A172 (cell line): ENCODE measurements around the gene SLC6A18. TPM values are rescaled to one million over a fixed set of nuclear protein-coding genes. Genes with fewer than 3 reads are reported as not detected.

ENCODE experiments used
- DNase-seq: peaks from one replicate; pipeline ENCODE4 v3.0.0-alpha.2; 2015; ENCODE audit warnings: low spot score
- total RNA-seq: library from RNA; depleted of rRNA; stranded (reverse); fragments of >200 nt; shearing (Covaris generic); gene quantifications from 2 replicates; pipeline ENCODE4 v1.2.3, GENCODE V29; 2014

Gene SLC6A18
- total RNA-seq, 1 experiment from 2014 or later, result not detected

DNA sequence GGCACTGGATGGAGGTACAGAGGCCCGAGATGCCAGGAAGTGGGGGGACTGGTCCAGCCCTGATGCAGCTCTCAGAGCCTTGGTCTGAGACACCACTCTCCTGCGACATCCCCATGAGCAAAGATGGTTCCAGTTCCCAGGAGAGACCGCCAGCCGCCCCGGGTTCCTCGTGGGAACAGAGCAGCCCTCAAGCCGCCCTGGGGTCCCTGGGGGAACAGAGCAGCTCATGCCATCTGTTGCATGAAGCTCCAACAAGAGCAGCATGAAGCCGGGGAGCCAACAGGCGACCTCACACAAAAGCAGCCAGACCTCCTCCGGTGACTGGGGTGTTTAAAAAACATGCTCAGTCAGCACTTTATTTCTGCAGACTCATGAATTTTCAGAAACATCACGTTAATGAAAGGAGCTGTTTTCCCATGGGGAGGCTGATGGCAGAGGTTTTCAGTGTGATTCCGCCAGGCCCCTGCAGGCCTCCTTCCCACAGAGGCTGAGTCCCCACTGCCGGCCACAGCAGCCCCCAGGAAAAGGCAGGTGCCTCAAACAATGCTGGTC lies 6.2 kb downstream of the SLC6A18 start:
- DNase-seq, result no peak

DNA sequence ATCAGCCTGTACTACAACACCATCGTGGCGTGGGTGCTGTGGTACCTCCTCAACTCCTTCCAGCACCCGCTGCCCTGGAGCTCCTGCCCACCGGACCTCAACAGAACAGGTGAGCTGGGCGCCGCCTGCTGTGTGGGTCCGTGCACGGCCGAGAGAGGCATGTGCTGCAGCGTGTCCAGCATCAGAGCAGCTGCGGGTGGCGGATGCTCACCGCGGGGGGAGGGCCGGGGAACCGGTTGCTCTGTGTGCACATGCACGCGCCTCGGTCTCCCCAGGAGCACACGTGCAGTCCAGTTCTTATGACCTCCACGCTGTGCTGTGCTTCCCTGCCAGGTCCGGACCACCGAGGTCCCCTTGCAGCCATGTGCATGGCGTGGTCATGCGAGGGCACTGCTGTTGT lies 7.6 kb downstream of the SLC6A18 start:
- DNase-seq, result no peak

DNA sequence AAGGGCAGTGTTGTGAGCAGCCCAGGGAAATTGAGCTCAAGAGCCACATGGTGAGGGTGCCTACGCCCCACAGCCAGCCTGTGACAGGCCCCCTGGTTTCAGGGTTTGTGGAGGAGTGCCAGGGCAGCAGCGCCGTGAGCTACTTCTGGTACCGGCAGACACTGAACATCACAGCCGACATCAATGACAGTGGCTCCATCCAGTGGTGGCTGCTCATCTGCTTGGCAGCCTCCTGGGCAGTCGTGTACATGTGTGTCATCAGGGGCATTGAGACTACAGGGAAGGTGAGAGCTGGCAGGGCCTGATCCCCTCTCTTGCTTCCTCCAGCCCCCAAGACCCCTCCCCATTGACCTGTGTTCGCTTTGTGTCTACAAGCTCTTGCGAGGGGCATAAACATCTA lies 10.2 kb downstream of the SLC6A18 start:
- no peak for DNase-seq

DNA sequence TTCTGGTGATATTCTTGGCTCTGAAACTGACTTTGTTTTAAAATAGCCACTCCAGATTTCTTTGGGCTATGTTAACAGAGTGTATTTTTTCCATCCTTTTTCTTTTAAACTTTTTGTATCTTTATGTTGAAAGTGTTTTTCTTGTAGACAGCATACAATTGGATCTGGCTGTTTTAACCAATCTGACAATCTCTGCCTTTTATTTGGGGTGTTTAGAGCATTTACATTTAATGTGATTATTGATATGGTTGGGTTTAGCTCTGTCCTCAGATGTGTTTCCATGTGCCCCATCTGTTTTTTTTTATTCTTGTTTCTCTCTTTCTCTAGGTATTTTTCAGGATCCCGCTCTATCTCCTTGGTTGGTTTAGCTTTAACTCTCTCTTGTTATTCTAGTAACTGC lies 10.7 kb downstream of the SLC6A18 start:
- DNase-seq, result no peak

DNA sequence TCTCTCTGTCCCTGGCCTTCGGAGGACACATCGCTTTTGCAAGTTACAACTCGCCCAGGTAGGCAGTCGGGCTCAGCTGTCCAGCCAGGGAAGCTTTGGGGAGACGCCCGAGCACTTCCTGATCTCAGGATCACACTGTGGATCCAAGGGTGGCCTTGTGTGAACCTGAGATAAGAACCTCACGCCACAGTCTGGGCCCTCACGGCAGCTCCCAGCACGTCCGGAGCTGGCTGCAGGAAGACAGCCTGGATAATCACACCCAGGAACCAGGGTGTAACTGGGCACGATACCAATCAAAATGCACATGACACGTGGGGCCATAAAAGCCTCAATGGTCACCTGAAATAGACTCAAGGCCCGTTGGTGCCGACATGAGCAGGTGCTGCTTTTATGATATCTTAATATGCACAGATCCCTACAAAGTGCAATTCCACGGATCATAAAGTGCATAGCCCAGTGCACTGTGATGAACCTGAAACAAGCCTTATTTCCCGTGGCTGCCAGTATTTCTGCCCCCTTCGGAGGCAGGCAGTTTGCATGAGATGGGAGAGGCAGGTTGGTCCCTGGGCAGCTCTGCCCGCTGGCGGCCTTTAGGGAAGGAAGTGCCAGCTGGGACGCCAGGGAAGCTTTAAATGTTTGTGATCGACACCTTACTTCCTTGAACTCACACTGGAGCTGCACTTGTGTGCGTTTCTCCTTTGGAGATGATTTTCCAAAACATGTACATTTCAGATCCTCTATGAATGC lies 14.5 kb downstream of the SLC6A18 start:
- no peak for DNase-seq

DNA sequence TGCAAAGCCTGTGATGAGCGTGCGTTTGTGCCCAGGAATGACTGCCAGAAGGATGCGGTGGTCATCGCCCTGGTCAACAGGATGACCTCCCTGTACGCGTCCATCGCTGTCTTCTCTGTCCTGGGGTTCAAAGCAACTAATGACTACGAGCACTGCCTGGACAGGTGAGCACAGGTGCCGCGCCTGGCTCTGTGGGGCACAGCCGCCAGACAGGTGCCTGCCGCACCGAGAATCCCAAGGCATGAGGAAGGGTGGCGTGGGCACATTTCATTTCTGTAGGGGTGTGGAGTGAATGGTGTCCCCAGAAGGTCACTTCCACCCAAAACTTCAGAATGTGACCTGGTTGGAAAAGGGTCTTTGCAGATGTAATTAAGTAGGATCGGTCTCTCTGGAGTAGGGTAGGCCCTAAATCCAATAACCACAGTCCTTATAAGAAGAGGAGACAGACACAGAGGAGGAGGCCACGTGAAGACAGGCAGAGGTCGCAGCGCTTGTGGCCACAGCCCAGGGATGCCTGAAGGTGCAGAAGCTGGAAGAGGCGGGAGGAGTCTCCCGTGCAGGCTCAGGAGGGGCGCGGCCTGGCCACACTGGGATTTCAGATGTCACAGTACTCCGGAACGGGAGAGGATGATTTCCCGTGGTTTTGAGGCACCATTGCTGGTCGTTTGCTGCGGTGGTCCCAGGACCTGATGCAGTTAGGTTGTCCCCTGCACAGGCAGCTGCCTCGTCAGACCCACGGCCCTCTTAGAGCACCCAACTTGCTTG lies 15.5 kb downstream of the SLC6A18 start:
- DNase-seq, result no peak

DNA sequence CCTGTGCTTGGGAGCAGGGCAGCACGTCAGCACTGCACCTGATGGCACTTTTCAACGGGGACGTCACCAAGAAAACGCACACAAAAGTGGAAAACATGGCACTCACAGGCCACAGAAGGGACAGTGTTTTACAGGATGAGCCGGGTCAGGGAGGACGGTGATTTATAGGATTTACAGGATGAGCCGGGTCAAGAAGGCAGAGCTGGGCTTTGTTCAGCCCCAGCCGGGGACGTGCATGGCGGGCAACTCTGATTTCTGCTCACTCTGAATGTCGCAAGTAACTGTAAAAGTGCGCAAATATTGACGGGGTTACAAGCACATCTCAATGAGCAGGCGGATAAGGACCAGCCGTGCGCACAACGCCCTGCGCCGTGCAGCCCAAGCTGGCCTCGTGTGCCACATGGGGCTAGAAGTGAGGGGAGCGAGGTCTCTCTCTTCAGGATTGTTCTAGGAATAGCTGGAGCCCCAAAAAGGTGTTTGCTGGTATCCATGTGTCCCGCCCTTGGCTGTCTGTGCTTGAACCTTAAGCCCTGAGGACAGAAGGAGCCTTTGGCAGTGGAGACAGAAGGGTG lies 16.4 kb downstream of the SLC6A18 start:
- no peak for DNase-seq

DNA sequence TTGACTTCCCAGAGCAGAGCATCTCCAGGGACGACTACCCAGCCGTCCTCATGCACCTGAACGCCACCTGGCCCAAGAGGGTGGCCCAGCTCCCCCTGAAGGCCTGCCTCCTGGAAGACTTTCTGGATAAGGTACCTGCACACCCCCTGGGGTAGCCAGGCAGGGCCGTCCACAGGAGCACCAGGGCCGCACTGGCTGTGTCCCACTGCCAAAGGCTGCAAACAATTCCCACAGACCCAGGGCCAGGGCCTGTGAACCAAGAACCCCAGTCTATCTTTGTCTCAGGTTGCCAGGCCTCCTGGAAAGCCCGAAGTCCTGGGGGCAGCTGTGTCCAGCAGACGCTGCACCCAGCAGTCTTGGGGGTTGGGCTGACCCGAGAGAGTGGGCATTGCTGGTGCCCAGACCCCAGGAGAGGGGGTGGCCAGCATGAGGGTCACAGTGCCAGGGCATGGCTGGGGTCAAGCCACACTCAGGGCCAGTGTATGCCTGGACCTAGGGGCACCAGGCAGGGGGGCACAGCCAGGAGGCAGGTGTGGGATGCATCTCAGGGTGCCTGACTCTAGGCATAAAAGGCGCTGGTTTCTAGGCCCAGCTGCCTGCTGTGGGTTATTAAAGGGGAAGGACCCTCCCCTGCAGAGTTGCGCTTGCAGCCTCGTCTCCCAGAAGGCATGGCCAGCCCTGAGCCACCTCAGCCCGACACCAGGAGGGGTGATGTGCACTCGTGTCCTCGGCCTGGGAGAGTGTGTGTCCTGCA lies 17.7 kb downstream of the SLC6A18 start:
- no peak for DNase-seq

DNA sequence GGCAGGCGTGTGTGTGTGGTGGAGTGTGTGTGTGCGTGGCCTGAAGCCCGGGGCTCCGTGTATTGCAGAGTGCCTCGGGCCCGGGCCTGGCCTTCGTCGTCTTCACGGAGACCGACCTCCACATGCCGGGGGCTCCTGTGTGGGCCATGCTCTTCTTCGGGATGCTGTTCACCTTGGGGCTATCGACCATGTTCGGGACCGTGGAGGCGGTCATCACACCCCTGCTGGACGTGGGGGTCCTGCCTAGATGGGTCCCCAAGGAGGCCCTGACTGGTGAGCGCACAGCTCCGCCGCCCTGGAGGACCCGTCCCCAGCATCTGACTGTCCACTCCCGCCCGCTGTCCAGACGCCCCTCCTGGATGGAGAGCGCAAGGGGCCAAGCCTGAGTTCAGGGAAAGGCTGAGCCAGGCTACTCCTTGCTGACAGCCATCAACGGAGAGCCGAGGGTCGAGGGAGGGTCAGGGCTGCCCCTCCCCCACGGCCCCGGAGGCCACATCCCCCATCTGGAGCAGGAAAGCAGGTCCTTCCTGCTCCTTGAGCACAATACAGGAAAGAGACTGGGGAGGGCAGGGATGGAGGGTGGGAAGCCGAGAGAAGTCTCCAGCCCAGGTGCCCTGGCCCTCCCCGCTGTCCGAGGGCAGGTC lies 18.4 kb downstream of the SLC6A18 start:
- no peak for DNase-seq

DNA sequence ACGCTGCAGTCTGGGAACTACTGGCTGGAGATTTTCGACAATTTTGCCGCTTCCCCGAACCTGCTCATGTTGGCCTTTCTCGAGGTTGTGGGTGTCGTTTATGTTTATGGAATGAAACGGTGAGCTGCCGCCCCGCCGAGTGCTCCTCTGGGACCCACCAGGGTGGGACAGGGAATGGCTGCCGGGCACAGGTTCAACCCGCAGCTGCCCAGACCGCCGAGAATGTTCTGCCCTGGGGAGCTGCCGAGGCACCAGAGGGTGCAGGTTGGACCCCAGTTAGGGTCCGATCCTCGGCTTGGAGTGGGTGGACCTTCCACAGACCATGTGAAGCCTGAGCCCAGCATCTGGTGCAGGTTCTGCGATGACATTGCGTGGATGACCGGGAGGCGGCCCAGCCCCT lies 19.1 kb downstream of the SLC6A18 start:
- no peak for DNase-seq

DNA sequence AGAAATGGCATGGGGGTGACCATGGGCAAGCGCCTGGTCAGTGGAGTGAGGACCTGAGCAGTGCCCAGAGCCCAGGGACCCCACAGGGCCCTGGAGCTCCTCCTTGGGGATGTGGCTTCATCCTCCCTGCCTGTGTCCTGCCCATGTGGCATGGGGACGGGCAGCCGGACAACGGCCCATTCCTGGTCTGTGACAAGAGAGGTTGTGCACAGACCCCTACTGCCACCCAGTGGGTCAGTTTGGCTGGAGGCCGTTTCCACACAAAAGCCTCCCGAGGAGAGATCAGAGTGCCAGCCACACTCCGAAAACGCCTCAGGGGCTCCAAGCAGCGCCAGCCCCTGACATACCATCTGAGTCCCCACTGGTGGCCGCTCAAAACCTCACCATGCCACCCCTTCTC lies 19.8 kb downstream of the SLC6A18 start:
- no peak for DNase-seq

DNA sequence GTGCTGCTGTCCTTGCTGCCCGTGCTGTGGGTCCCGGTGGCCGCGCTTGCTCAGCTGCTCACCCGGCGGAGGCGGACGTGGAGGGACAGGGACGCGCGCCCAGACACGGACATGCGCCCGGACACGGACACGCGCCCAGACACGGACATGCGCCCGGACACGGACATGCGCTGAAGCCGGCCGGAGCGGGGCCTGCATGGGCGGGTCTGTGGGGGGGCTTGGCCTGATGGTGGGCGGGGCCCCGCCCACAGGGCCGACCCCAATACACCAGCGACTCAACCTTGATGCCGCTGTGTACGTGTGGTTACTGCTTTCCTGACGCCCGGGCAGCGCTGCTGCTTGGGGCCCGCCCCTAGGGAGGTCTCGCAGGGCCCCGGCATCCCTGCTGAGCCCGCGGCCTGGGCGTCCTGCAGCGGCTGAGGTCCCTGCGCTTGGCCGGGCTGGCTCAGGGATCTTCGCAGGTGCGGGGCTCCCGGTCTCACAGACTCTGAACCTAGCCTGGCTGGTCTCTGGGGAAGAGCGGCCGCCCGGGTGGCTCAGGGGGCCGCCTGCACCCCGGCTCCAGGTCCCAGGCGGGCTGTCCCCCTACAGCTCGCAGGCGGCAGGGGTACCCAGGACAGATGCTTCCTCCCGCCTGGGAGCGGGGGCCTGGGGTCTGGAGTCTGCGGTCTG lies 20.9 kb downstream of the SLC6A18 start:
- DNase-seq, result no peak

DNA sequence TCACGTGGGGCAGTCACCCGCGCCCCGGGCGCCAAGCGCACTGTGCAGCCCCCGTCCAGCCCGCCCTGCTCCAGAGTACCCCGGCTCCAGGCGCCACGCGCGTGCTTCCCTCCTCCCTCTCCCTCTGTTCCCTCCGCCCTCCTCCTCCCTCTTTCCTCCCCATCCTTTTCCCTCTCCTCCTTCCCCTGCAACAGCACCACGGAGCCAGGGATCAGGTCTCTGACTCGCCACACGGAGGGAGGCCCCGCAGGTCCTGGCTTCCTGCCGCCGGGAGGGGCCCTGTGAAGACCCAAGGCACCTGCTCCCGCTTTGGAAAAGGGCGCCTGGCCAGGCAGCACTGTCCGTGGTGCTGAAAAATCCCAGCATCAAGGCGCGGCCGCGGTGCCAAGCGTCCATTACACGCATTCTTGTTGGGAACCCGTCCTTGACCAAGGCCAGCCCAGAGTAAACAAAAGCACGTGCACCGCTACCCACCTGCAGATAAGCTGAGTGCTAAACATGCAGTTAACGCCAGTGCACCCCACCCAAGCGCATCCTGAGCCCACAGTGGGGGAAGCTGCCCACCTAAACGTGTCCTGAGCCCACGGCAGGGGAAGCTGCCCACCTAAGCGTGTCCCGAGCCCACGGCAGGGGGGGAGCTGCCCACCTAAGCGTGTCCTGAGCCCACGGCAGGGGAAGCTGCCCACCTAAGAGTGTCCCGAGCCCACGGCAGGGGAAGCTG lies 21.7 kb downstream of the SLC6A18 start:
- no peak for DNase-seq

DNA sequence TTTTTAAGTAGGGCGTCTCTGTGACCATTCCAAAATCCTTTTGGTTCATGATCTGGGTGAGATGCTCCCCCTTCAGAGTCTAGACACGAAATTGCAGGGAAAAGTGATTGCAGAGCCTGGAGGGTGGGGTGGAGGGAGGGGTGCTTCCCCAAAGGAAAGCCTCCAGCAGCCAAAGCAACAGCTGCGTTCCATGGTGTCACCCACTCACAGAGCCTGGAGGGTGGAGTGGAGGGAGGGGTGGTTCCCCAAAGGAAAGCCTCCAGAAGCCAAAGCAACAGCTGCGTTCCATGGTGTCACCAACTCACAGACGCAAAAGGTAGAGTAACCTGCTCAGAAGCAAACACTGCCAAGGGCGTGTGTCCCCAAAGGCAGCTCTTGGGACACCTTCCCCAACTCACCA lies 22.6 kb downstream of the SLC6A18 start:
- no peak for DNase-seq

DNA sequence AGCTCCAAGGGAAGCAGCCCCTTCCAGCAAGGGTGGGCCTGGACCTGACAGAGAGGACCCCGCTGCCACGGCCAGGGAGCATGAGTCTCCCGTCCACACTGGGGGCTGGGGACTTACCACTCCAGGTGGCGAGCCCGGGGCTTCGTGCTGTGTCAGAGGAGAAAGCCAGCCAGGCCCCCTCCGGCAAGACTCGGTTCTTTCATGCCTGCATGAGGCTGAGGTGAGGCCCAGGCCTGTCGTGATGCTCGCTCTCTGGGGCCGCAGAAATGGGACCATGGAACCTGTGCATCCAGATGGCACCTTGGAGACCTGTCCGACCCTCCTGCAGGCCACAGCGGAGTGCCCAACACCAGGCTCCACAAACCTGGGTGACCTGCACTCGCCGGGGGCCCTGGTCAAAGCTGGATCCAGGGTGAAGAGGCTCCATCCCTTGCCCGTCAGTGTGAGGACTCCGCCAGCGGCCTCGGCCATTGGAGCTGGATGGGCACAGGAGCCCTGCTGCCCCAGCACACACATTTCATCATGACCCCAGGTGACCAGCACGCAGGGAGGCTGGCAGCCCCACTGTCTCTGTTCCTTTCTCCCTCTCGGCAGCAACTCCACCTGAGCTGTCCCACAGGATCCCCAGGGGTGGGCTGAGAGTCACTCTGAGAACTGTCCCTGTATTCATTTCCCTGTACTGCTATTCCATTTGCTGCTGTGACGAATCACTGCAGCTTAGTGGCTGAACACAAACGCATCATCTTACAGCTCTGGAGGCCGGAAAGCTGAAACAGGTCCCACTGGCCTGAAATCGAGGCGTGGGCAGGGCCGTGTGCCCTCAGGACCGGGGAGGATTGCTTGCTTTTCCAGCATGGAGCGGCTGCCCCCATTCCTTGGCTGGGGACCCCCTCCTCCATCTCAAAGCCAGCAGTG lies 24.4 kb downstream of the SLC6A18 start:
- DNase-seq, result no peak

DNA sequence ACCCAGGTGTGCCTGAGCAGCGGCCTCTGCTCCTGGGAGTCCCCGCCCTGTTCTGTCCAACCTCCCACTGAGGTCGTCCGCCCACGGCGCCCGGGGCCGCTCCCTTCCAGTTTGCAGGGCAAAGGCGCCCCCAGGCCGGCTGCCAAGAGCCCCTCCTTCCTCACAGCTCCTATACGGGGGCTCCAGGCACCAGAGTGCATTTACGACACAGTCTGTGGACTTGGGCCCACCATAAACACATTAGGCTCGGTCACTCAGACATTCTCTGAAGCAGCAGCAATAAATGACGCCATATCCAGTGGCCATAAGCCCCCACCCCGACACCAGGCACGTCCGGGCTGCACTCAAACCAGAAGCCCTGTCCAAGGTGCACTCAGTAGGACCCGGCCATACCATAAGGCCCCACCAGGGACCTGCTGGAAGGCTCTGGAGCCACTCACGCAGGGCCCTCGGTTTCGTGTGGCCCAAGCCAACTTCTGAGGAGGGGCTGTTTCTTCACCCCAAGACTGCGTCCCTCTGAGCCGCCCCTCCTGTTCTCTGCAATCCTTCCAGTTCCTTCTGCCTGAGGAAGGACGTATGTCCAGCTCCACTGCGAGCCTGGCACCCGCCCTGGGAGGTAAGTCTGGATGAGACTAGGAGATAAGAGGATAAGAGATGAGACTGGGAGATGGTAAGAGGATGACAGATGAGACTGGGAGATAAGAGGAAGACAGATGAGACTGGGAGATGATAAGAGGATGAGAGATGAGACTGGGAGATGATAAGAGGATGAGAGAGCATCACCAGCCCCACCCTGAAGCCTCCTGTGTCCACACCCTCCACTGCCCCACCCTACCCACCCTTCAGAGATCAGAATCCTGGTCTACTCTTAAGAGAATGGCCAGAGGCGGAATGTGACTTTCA lies 26.7 kb downstream of the SLC6A18 start:
- DNase-seq, result no peak

DNA sequence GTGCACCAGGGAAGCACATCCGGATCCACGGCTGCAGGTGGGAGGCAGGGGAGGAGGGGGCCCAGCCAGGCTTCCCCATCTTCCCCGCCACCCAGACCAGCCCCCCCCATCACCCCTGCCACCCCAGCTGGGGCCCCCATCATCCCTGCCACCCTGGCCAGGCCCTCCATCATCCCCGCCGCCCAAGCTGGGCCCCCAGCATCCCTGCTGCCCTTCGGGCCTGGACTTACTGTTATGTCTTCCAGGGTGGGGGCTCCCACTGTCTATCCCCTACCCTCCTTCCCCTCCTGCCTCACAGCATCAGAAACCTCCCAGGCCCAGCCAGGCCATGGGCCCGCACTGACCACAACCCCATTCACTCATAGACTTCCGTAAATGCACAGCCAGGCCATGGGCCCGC lies 27.5 kb downstream of the SLC6A18 start:
- DNase-seq, result no peak

DNA sequence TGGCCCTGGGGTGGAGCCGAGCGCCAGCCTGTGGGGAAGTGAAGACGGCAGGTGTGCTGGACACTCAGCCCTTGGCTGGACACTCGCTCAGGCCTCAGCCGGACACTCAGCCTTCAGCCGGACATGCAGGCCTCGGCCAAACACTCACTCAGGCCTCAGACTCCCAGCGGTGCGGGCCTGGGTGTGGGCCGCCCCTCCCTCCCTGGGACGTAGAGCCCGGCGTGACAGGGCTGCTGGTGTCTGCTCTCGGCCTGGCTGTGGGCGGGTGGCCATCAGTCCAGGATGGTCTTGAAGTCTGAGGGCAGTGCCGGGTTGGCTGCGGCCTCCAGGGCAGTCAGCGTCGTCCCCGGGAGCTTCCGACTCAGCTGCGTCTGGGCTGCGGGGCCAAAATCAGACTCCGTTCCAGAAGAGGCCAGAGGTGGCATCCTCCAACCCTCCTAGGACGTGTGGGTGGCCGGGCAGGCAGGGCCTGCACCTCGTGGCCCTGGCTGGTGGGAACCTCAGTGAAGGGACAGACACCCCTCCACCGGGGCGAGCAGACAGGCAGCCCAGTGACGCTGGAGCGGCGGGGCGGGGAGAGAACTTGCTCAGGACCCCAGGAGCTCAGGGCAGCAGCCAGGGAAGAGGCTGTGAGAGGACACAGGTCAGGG lies 28.4 kb downstream of the SLC6A18 start:
- no peak for DNase-seq
